A673 (cell line): ENCODE data around the gene RALGPS1. TPM values are rescaled to one million over a fixed set of nuclear protein-coding genes. Genes with fewer than 3 reads are reported as not detected.

ENCODE experiments used
- BruUV-seq: library from RNA; stranded (reverse); fragments of 400-500 nt; replicated peaks from 2 replicates; lab custom pipeline; 2021; lab: Mats Ljungman, UMichigan
- CTCF ChIA-PET: fragments of 300-600 bp; sonication (Branson Sonifier 250); formaldehyde crosslinking; loops from one replicate; lab custom pipeline; 2022; ENCODE audit warnings: antibody characterized with exemption; lab: Charles Lee
- POLR2A ChIA-PET: fragments of 300-600 bp; sonication (Branson Sonifier 250); formaldehyde crosslinking; loops from one replicate; lab custom pipeline; 2022; ENCODE audit warnings: antibody characterized with exemption; ENCODE audit not compliant: low non-redundant PET; lab: Charles Lee
- DNase-seq: peaks from one replicate; pipeline ENCODE4 v3.0.0-alpha.2; 2015; ENCODE audit warnings: low spot score
- H3K27ac ChIP-seq: fragments of 200-600 bp; sonication (generic); 2 replicates; pipeline ENCODE4 v1.5.1; 2016; ENCODE audit warnings: mixed run types, low read depth, mild to moderate bottlenecking, mixed read lengths, antibody characterized with exemption, low read length; ENCODE audit not compliant: poor library complexity, severe bottlenecking
- H3K27me3 ChIP-seq: fragments of 200-600 bp; sonication (generic); replicated peaks from 2 replicates; pipeline ENCODE4 v1.6.1; 2017; ENCODE audit warnings: mixed run types, low read depth, mild to moderate bottlenecking, mixed read lengths, antibody characterized with exemption, low read length; ENCODE audit not compliant: insufficient read depth, poor library complexity
- H3K36me3 ChIP-seq: fragments of 200-600 bp; sonication (generic); 2 replicates; pipeline ENCODE4 v1.6.1; 2016; ENCODE audit warnings: mixed run types, mild to moderate bottlenecking, mixed read lengths, antibody characterized with exemption, low read length; ENCODE audit not compliant: insufficient read depth, poor library complexity, severe bottlenecking
- H3K4me1 ChIP-seq: fragments of 200-600 bp; sonication (generic); 2 replicates; pipeline ENCODE4 v1.6.1; 2017; ENCODE audit warnings: mixed run types, mild to moderate bottlenecking, mixed read lengths, antibody characterized with exemption, low read length; ENCODE audit not compliant: insufficient read depth, poor library complexity, severe bottlenecking
- H3K4me3 ChIP-seq: fragments of 200-600 bp; sonication (generic); 2 replicates; pipeline ENCODE4 v1.5.1; 2016; ENCODE audit warnings: low read depth, mixed run types, mild to moderate bottlenecking, mixed read lengths, low read length; ENCODE audit not compliant: poor library complexity, severe bottlenecking
- H3K9me3 ChIP-seq: fragments of 200-600 bp; sonication (generic); 2 replicates; pipeline ENCODE4 v1.6.1; 2016; ENCODE audit warnings: mixed run types, low read depth, mild to moderate bottlenecking, mixed read lengths, antibody characterized with exemption, low read length; ENCODE audit not compliant: poor library complexity, severe bottlenecking
- EZH2 ChIP-seq: fragments of 200-600 bp; sonication (generic); IDR thresholded peaks from 2 replicates; pipeline ENCODE4 v1.6.1; 2017; ENCODE audit warnings: borderline replicate concordance, low read depth, mild to moderate bottlenecking, mixed read lengths, antibody characterized with exemption, low read length; ENCODE audit not compliant: poor library complexity, severe bottlenecking
- intact Hi-C: fragments of 100-400 bp; cut with micrococcal nuclease; formaldehyde crosslinking; loops from one replicate; pipeline ENCODE4 v1.10.0; 2022; ENCODE audit not compliant: unreplicated experiment
- total RNA-seq: library from RNA; stranded (reverse); gene quantifications from 2 replicates; pipeline ENCODE4 v1.2.3, GENCODE V29; 2021
- TF ChIP-seq, protein P1 (sequence below): fragments of 300-800, 200-600 bp; sonication (generic); conservative IDR thresholded peaks from 2 replicates; pipeline ENCODE4 v1.5.1; 2017; ENCODE audit warnings: low read depth, mild to moderate bottlenecking, antibody characterized with exemption, low read length, moderate library complexity, mixed read lengths

Gene RALGPS1
- total RNA-seq, 1 experiment from 2014 or later: 3.9 TPM

DNA sequence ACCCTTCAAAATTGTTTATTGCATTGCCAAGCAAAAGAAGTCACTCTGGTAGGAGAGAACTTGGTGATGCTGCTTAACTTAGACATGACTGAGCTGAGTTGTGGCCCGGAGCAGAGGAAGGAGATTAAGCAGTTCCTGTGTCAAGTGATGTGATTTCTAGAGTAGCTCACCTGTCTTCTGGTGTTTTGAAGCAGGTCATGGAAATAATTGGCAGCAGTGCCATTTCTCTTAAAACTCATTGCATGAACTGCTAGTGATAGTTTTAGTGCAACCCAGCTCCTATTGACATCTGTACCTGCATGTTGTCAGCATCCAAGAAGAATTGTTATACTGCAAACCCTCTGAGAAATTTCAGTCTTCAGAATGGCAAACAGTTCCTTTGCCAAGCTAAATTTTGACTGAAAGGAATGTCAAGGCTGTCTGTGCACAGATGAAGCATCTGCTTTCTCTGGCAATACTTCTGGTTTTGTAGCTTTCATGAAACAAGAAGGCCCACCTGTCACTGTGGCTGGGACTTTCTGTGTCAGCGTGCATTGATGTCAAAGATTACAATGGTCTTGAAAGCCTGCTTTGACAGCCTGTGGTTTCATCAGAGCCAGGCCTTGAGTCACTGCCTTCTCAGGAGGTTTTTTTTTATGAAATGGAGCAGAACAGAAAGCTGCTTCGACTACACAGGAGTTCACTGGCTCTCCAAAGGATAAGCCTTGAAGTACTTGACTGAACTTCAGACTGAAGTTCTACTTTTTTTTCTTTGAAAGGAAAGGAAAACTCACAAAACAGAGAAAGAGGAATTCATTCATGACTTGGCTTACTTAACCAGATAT lies 90.6 kb downstream of the RALGPS1 start:
- no peak overlapping the region for H3K4me3 ChIP-seq
- no TSS peak for BruUV-seq
- TF ChIP-seq, protein P1, sequence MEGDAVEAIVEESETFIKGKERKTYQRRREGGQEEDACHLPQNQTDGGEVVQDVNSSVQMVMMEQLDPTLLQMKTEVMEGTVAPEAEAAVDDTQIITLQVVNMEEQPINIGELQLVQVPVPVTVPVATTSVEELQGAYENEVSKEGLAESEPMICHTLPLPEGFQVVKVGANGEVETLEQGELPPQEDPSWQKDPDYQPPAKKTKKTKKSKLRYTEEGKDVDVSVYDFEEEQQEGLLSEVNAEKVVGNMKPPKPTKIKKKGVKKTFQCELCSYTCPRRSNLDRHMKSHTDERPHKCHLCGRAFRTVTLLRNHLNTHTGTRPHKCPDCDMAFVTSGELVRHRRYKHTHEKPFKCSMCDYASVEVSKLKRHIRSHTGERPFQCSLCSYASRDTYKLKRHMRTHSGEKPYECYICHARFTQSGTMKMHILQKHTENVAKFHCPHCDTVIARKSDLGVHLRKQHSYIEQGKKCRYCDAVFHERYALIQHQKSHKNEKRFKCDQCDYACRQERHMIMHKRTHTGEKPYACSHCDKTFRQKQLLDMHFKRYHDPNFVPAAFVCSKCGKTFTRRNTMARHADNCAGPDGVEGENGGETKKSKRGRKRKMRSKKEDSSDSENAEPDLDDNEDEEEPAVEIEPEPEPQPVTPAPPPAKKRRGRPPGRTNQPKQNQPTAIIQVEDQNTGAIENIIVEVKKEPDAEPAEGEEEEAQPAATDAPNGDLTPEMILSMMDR: no peak
- no peak for TF ChIP-seq EZH2
- ChIA-PET CTCF (no interaction called here), POLR2A (interaction anchor here (0.6 kb wide), 1 partner anchor 12 kb away, joined by 6 read pairs; no protein-coding TSS in a partner anchor)
- H3K36me3 ChIP-seq: no peaks in the 10 kb centered on the region
- no peak overlapping the region for H3K27ac ChIP-seq
- no peaks in the 10 kb centered on the region for H3K4me1 ChIP-seq
- no peaks in the 10 kb centered on the region for H3K27me3 ChIP-seq
- H3K9me3 ChIP-seq: no peaks in the 10 kb centered on the region
- no peak for DNase-seq
- intact Hi-C loops: no loop called here

DNA sequence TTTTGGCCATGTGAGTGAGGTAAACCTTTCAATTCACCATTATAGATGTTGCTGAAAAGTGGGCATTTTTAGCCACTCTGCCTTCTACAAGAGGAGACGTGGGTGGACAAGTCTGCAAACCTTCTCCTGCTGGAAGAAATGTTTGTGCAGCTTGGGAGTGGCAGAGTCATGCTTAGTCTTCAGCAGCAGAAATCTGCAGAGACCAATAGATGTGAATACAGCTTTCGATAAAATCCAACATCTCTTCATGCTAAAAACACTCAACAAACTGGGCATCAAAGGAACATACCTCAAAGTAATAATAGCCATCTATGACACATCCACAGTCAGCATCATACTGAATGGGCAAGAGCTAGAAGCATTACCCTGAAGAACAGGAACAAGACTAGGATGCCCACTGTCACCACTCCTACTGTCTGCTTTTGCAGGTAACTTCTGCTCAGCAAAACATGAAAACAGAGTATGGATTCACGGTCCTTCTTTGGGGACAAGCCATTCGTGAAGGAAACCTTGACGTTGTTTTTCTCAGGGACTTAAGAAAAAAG lies 91.3 kb downstream of the RALGPS1 start:
- TF ChIP-seq, protein P1: no peak
- TF ChIP-seq EZH2: no peak
- BruUV-seq: no TSS peak
- Histone ChIP-seq H3K9me3 (no peaks in the 10 kb centered on the region), H3K36me3 (no peaks in the 10 kb centered on the region), H3K4me3 (no peak overlapping the region), H3K27ac (no peak overlapping the region), H3K27me3 (no peaks in the 10 kb centered on the region), H3K4me1 (no peaks in the 10 kb centered on the region)
- intact Hi-C loops: no loop called here
- ChIA-PET POLR2A (no interaction called here), CTCF (no interaction called here)
- no peak for DNase-seq

DNA sequence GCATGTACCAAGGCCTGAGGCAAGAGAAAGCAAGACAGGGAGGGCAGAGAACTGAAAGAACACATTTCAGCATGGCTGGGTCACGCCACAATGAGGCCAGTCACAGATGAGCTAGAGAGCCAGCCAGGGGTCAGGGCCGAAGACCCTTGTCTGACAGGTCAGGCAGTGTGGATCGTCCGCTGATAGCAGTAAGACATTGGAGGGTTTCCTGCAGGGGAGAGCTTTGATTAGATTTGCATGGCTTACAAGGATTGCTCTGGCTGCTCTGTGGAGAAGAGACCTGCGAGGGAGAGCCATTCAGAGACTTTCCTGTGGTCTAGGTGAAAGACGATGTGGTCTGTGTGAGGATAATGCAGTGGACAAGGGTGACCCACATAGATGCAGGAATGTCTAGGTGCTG lies 93.1 kb downstream of the RALGPS1 start:
- TF ChIP-seq, protein P1: no peak
- TF ChIP-seq EZH2: no peak
- no peaks in the 10 kb centered on the region for H3K4me1 ChIP-seq
- H3K4me3 ChIP-seq: no peak overlapping the region
- H3K9me3 ChIP-seq: no peaks in the 10 kb centered on the region
- no peaks in the 10 kb centered on the region for H3K36me3 ChIP-seq
- no peak overlapping the region for H3K27ac ChIP-seq
- no TSS peak for BruUV-seq
- intact Hi-C loops: no loop called here
- ChIA-PET CTCF (no interaction called here), POLR2A (no interaction called here)
- DNase-seq: no peak
- no peaks in the 10 kb centered on the region for H3K27me3 ChIP-seq
